Heart right ventricle (tissue), 16 donors: ENCODE data around the gene APOL1. TPM values are rescaled to one million over a fixed set of nuclear protein-coding genes. Genes with fewer than 3 reads are reported as not detected.

ENCODE experiments used
- ATAC-seq, 8 donors: fragments of 200-7000 bp; cut with Tn5 transposase; one replicate each; pipeline ENCODE4 v1.9.1; 2020; ENCODE audit warnings: mild to moderate bottlenecking in 8 of 8, moderate library complexity in 8 of 8, moderate number of reproducible peaks in 1 of 8
- DNase-seq, 2 donors: peaks; one replicate each; pipeline ENCODE4 v3.0.0-alpha.2; 2020
- H3K27ac ChIP-seq, 10 donors: fragments of 200-600 bp; sonication (generic) in 2 of 10; one replicate each; pipeline versions ENCODE4 v1.5.0 to v1.8.0; 2020 to 2022; ENCODE audit warnings: mild to moderate bottlenecking in 3 of 10
- H3K27me3 ChIP-seq, 7 donors: fragments of 200-600 bp; one replicate each; pipeline ENCODE4 v1.8.0; 2021 to 2022; ENCODE audit warnings: mild to moderate bottlenecking in 2 of 7
- H3K36me3 ChIP-seq, 9 donors: fragments of 200-600 bp; sonication (generic) in 1 of 9; one replicate each; pipeline versions ENCODE4 v1.5.0 to v1.8.0; 2020 to 2022; ENCODE audit warnings: mild to moderate bottlenecking in 2 of 9
- H3K4me1 ChIP-seq, 9 donors: fragments of 200-600 bp; sonication (generic) in 1 of 9; one replicate each; pipeline versions ENCODE4 v1.5.0 to v1.8.0; 2020 to 2022; ENCODE audit warnings: mild to moderate bottlenecking in 4 of 9
- H3K4me3 ChIP-seq, 10 donors: fragments of 200-600 bp; sonication (generic) in 2 of 10; one replicate each; pipeline versions ENCODE4 v1.5.0 to v1.8.0; 2020 to 2022; ENCODE audit warnings: mild to moderate bottlenecking in 7 of 10, moderate library complexity in 2 of 10
- H3K9me3 ChIP-seq, 11 donors: fragments of 200-600 bp in 10 of 11; sonication (generic) in 2 of 11; one replicate each; pipeline versions ENCODE4 v1.5.0 to v1.8.0; 2013 to 2022; ENCODE audit warnings: mild to moderate bottlenecking in 2 of 11, control low read depth in 1 of 11, moderate library complexity in 1 of 11
- CTCF ChIP-seq, 9 donors: fragments of 200-600 bp; sonication (generic) in 2 of 9; IDR thresholded peaks; one replicate each; pipeline versions ENCODE4 v1.5.0 to v1.8.0; 2021 to 2022; ENCODE audit warnings: antibody characterized with exemption in 9 of 9, mild to moderate bottlenecking in 5 of 9, moderate library complexity in 1 of 9
- WGBS, 2 donors: extraction: QIAGEN DNeasy Blood & Tissue Kit; methylation state at CpG; one replicate each; pipeline ENCODE4 v1.1.7; 2013; ENCODE audit warnings: inconsistent platforms in 1 of 2; 5-methylcytosine and 5-hydroxymethylcytosine counted together
- intact Hi-C, 10 donors: fragments of 100-400 bp; cut with DNase I; formaldehyde crosslinking; loops; one replicate each; pipeline versions ENCODE4 v1.11.1 to v1.14.2; 2022
- polyA plus RNA-seq, 2 donors: library from polyadenylated mRNA; stranded (reverse); fragments of 200-250 nt; gene quantifications; one replicate each; pipeline ENCODE4 v1.2.3, GENCODE V29; 2013
- total RNA-seq, 10 donors: library from RNA; stranded (reverse); fragmentation: NEBNext Ultra II Directional in 3 of 10; extraction: Animal tissue kit (Norgen Biotek cat#: 25700) in 3 of 10; gene quantifications; one replicate each; pipeline versions ENCODE4 v1.2.1 to v1.2.4, GENCODE V29; 2021 to 2023
- donor health status: Arrhythmogenic right ventricular cardiomyopathy.
- donor health status: ischemic (EF 13 %, LVEDD 7.1; RV severe dilation, severe dysfunction).
- donor health status: healthy with polysubstance abuse.
- donor health status: DM: no; HTN: yes; CAD: no.
- donor health status: DM: no; HTN: no; CAD: no.
- donor health status: ischemic (EF 25% LVEDD 6.9; RV normal size, moderate dysfunction).
- donor health status: ischemic (EF 25% LVEDD 5.7; RV mildly dilated, moderate dysfunction).
- donor health status: healthy.
- donor health status: DM: yes; HTN: yes; CAD: no.
- donor health status: Ischemic cardiomyopathy.
- donor health status: ischemic (EF 35%, LVEDD 5.7; RV mildly dilated, moderate dysfunction).
- donor health status: nonischemic (EF 11% LVEDD 7.7; RV severe dilation, severe dysfunction).
- donor health status: DM: yes; HTN: yes; CAD: no.
- donor health status: PGD.
- donor health status: ischemic (EF 29% LVEDD 5.4; RV normal size, mild dysfunction).
- donor health status: nonischemic (EF 23%, LVEDD 6.1; RV moderate dilation, normal function).

The APOL1 gene
- total and polyA plus RNA-seq, 12 donors, result 9.8 to 121 (median 17.5) TPM

GRCh38 chr22:36298118-36298517 lies 45.2 kb downstream of the APOL1 start:
- intact Hi-C loops, result no loop called here
- Histone ChIP-seq H3K4me3 (no peak overlapping the region), H3K27me3 (no peaks in the 10 kb centered on the region), H3K9me3 (no peaks in the 10 kb centered on the region), H3K4me1 (peaks cover 0 to 7% (median 0%) of the 10 kb centered on the region in 9 donors), H3K27ac (no peak overlapping the region), H3K36me3 (peaks cover 47 to 100% (median 100%) of the 10 kb centered on the region in 9 donors)
- no peak for TF ChIP-seq CTCF (IDR thresholded peaks at IDR 0.05)
- WGBS, 2 donors, result 88 to 89% methylated on average over 8 of the region's 8 CpGs
- ATAC-seq (no peak), DNase-seq (no peak)

- H3K4me3 ChIP-seq, result no peak overlapping the region
- no peak for TF ChIP-seq CTCF (IDR thresholded peaks at IDR 0.05)
- intact Hi-C loops, result no loop called here
- no peaks in the 10 kb centered on the region for H3K27me3 ChIP-seq
- H3K9me3 ChIP-seq, result no peaks in the 10 kb centered on the region
- no peak for ATAC-seq
- H3K27ac ChIP-seq, result peak overlapping the region in 1 of 10 donors; percentile 10
- peaks cover 0 to 7% (median 0%) of the 10 kb centered on the region in 9 donors for H3K4me1 ChIP-seq
- H3K36me3 ChIP-seq, result peaks cover 49 to 100% (median 98%) of the 10 kb centered on the region in 9 donors
- DNase-seq, result no peak
- WGBS, 2 donors, result 92 to 93% methylated on average over 13 of the region's 13 CpGs
These were observed 45.7 kb downstream of the APOL1 start for GRCh38 chr22:36298601-36299000.

- H3K27ac ChIP-seq, result no peak overlapping the region
- WGBS, 2 donors, result 83 to 89% methylated on average over 13 to 14 of the region's 14 CpGs
- no peaks in the 10 kb centered on the region for H3K27me3 ChIP-seq
- no peak for ATAC-seq
- H3K4me3 ChIP-seq, result no peak overlapping the region
- no peak for TF ChIP-seq CTCF (IDR thresholded peaks at IDR 0.05)
- H3K36me3 ChIP-seq, result peaks cover 48 to 100% (median 98%) of the 10 kb centered on the region in 9 donors
- intact Hi-C loops, result no loop called here
- H3K9me3 ChIP-seq, result no peaks in the 10 kb centered on the region
- peaks cover 0 to 7% (median 0%) of the 10 kb centered on the region in 9 donors for H3K4me1 ChIP-seq
- DNase-seq, result no peak
These were observed 46.4 kb downstream of the APOL1 start for GRCh38 chr22:36299295-36299694.

GRCh38 chr22:36299911-36300310 lies 47.0 kb downstream of the APOL1 start:
- Histone ChIP-seq H3K4me3 (no peak overlapping the region), H3K27me3 (no peaks in the 10 kb centered on the region), H3K27ac (peak overlapping the region in 2 of 10 donors; percentile 21 to 28), H3K4me1 (peaks cover 0 to 7% (median 0%) of the 10 kb centered on the region in 9 donors), H3K9me3 (no peaks in the 10 kb centered on the region), H3K36me3 (peaks cover 50 to 100% (median 98%) of the 10 kb centered on the region in 9 donors)
- DNase-seq, result no peak
- ATAC-seq, result no peak
- intact Hi-C loops, result loop anchor here in 8 of 10 donors (2.0 to 5.0 kb wide), 3 partner anchors 171 to 173 kb away; no protein-coding TSS in a partner anchor
- WGBS, 2 donors, result 89 to 90% methylated on average over 12 of the region's 12 CpGs
- TF ChIP-seq CTCF (IDR thresholded peaks at IDR 0.05), result no peak
